GM19099 (cell line): Measurements from ENCODE around the gene ZNF585A.

Experiments used
- POLR2A ChIP-seq: IDR thresholded peaks from 3 replicates; pipeline ENCODE4 v1.6.1; 2011; ENCODE audit warnings: low read depth; ENCODE audit not compliant: insufficient read length; ENCODE audit errors: extremely low read depth

ZNF585A gene

GRCh38 chr19:37095859-37096258, 76.6 kb downstream of the ZNF585A start:
- TF ChIP-seq POLR2A = no peak
